ENCODE measurements around the gene GADL1.

The GADL1 gene

DNA sequence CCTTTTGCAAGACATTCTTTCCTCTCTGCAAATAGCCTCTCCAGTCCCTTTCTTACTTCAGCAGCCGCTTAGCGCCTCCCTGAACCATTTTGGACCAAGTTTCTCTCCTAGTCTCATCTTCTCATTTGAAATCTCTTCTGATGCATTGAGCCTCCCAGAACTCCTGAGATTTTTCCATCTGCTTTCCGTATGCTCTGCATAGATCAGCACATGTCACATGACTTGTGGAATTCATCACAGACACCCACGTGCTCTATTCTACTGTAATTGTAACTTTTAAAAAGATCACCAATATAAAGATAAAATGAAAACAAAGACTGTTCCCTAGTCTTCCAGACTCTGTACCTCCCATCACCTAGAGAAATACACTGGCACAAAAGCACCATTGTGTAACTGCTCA lies 100.7 kb downstream of the GADL1 start:
- H3K9ac ChIP-seq (ENCODE audit: low read length): no peak overlapping the region
- H3K4me1 ChIP-seq (ENCODE audit: control insufficient read depth, insufficient read depth, low read depth, low read length): no peaks in the 10 kb centered on the region
- no peak overlapping the region for H2BK15ac ChIP-seq (ENCODE audit: low read depth, poor library complexity, severe bottlenecking)
- no peaks in the 10 kb centered on the region for H3K36me3 ChIP-seq (ENCODE audit: control insufficient read depth in 1 of 2, insufficient read depth in 2 of 2, low read depth in 1 of 2, low read length in 2 of 2)
- no peaks in the 10 kb centered on the region for H3K9me3 ChIP-seq (ENCODE audit: control insufficient read depth, low read length)
- no peak overlapping the region for H3K23ac ChIP-seq (ENCODE audit: low read length in 2 of 2)
- H2BK120ac ChIP-seq (ENCODE audit: low read depth, low read length): no peak overlapping the region
- no peak for DNase-seq
- H3K14ac ChIP-seq (ENCODE audit: low read length in 2 of 2): no peak overlapping the region
- H3K18ac ChIP-seq (ENCODE audit: low read depth in 1 of 2, low read length in 2 of 2): no peak overlapping the region
- H2BK5ac ChIP-seq (ENCODE audit: low read depth, low read length, poor library complexity, severe bottlenecking): no peak overlapping the region
- no peak overlapping the region for H2AFZ ChIP-seq (ENCODE audit: low read depth, low read length)
- H3K4me3 ChIP-seq (ENCODE audit: insufficient read depth in 1 of 2, low read depth in 1 of 2, low read length in 2 of 2): no peak overlapping the region
- no peaks in the 10 kb centered on the region for H3K27me3 ChIP-seq (ENCODE audit: control insufficient read depth in 1 of 2, insufficient read depth in 1 of 2, low read length in 2 of 2)
- H2BK12ac ChIP-seq (ENCODE audit: low read length in 2 of 2): no peak overlapping the region
- H3K4ac ChIP-seq (ENCODE audit: low read depth in 1 of 2, low read length in 2 of 2): no peak overlapping the region
- no peak overlapping the region for H4K91ac ChIP-seq (ENCODE audit: low read length)
- H4K8ac ChIP-seq (ENCODE audit: low read length): no peak overlapping the region
- H3K79me1 ChIP-seq (replicated peaks; ENCODE audit: low read length, poor library complexity, severe bottlenecking): no peaks in the 10 kb centered on the region
- 90% methylated on average over 4 of the region's 4 CpGs for WGBS
- no peak overlapping the region for H3K4me2 ChIP-seq (ENCODE audit: low read length, poor library complexity, severe bottlenecking)
- no peak overlapping the region for H2AK5ac ChIP-seq (ENCODE audit: low read length, severe bottlenecking)
- no peak overlapping the region for H3K27ac ChIP-seq (ENCODE audit: low read length, poor library complexity, severe bottlenecking)

DNA sequence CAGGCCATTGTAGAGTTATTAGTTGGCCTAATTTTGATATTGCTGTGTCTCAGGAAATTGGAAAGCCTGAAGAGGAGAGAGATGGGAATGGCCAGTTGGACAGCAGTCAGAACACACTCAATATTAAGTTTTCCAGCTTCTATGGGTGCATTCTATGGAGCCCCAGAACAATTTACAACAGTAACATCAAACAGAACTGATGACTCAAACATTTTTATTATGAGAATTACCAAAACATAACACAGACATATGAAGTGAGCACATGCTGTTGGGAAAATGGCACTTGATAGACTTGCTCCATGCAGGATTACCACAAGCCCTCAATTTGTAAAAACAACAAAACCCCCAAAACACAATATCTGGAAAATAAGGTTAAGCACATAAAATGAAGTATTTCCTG lies 104.3 kb downstream of the GADL1 start:
- no peak overlapping the region for H2AFZ ChIP-seq (ENCODE audit: low read depth, low read length)
- no peak overlapping the region for H2BK15ac ChIP-seq (ENCODE audit: low read depth, poor library complexity, severe bottlenecking)
- no peaks in the 10 kb centered on the region for H3K79me1 ChIP-seq (replicated peaks; ENCODE audit: low read length, poor library complexity, severe bottlenecking)
- no peaks in the 10 kb centered on the region for H3K4me1 ChIP-seq (ENCODE audit: control insufficient read depth, insufficient read depth, low read depth, low read length)
- no peaks in the 10 kb centered on the region for H3K36me3 ChIP-seq (ENCODE audit: control insufficient read depth in 1 of 2, insufficient read depth in 2 of 2, low read depth in 1 of 2, low read length in 2 of 2)
- no peak overlapping the region for H3K27ac ChIP-seq (ENCODE audit: low read length, poor library complexity, severe bottlenecking)
- no peak overlapping the region for H2BK5ac ChIP-seq (ENCODE audit: low read depth, low read length, poor library complexity, severe bottlenecking)
- H3K4ac ChIP-seq (ENCODE audit: low read depth in 1 of 2, low read length in 2 of 2): no peak overlapping the region
- no peak overlapping the region for H3K18ac ChIP-seq (ENCODE audit: low read depth in 1 of 2, low read length in 2 of 2)
- DNase-seq: no peak
- H3K9me3 ChIP-seq (ENCODE audit: control insufficient read depth, low read length): no peaks in the 10 kb centered on the region
- H2AK5ac ChIP-seq (ENCODE audit: low read length, severe bottlenecking): no peak overlapping the region
- no peak overlapping the region for H4K91ac ChIP-seq (ENCODE audit: low read length)
- H3K23ac ChIP-seq (ENCODE audit: low read length in 2 of 2): no peak overlapping the region
- H3K4me2 ChIP-seq (ENCODE audit: low read length, poor library complexity, severe bottlenecking): no peak overlapping the region
- H2BK12ac ChIP-seq (ENCODE audit: low read length in 2 of 2): no peak overlapping the region
- no peak overlapping the region for H3K14ac ChIP-seq (ENCODE audit: low read length in 2 of 2)
- H3K4me3 ChIP-seq (ENCODE audit: insufficient read depth in 1 of 2, low read depth in 1 of 2, low read length in 2 of 2): no peak overlapping the region
- H3K9ac ChIP-seq (ENCODE audit: low read length): no peak overlapping the region
- no peak overlapping the region for H4K8ac ChIP-seq (ENCODE audit: low read length)
- no peaks in the 10 kb centered on the region for H3K27me3 ChIP-seq (ENCODE audit: control insufficient read depth in 1 of 2, insufficient read depth in 1 of 2, low read length in 2 of 2)
- no peak overlapping the region for H2BK120ac ChIP-seq (ENCODE audit: low read depth, low read length)

DNA sequence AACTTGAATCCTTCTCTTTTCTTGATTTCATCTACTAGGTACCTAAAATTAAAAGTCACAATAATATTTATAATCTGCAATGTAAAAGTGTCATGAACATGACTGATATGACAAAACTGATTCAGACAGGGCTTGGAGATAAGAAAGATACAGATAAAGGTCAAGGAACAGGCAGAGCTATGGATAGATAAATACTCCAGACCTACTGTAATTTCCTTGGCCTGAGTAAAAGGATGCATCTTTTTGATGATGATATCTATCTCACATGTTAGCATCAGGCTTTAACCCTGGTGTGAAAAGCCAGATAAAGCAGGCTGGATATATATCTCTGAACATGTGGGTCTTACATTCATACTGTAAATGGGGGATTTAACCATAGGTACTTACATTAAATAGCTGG lies 108.1 kb downstream of the GADL1 start:
- no peak overlapping the region for H2AFZ ChIP-seq (ENCODE audit: low read depth, low read length)

DNA sequence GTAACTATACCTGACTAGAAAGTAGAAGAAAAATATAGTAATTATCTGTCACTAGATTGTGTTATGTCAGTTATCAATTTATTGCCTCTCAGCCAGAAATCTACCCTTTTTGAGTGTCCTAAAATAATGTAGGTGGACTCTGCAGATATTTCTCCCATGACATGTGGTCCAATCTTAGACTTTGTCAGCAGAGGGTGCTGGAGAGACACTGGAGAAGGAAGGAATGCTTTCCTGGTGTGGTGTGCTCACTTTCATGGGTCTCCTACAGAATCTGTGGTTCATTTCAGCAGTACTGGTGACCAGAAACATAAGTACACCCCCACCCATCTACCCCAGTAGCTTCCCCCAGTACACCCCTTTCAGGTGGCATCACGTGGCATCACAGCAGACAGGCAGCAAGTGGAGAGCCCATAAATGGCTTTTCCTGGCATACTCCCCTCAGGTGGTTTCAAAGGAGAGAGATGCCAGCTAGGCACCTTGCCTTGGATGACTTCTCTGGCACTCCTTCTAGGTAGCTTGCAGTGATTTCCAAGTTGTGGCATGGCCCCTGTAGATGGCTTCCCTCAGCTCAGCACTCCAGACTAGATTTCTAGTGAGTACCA lies 114.7 kb downstream of the GADL1 start:
- Histone ChIP-seq H2BK15ac (ENCODE audit: low read depth, poor library complexity, severe bottlenecking) (no peak overlapping the region), H3K27me3 (ENCODE audit: control insufficient read depth in 1 of 2, insufficient read depth in 1 of 2, low read length in 2 of 2) (peaks cover 0 to 4% of the 10 kb centered on the region in 2 experiments), H4K91ac (ENCODE audit: low read length) (peak overlapping the region; percentile 70), H3K18ac (ENCODE audit: low read depth in 1 of 2, low read length in 2 of 2) (no peak overlapping the region), H4K8ac (ENCODE audit: low read length) (no peak overlapping the region), H3K9ac (ENCODE audit: low read length) (no peak overlapping the region), H2BK12ac (ENCODE audit: low read length in 2 of 2) (no peak overlapping the region), H3K79me1 (replicated peaks; ENCODE audit: low read length, poor library complexity, severe bottlenecking) (no peaks in the 10 kb centered on the region), H2AK5ac (ENCODE audit: low read length, severe bottlenecking) (no peak overlapping the region), H3K4me1 (ENCODE audit: control insufficient read depth, insufficient read depth, low read depth, low read length) (no peaks in the 10 kb centered on the region), H2BK5ac (ENCODE audit: low read depth, low read length, poor library complexity, severe bottlenecking) (no peak overlapping the region), H3K4ac (ENCODE audit: low read depth in 1 of 2, low read length in 2 of 2) (no peak overlapping the region), H3K27ac (ENCODE audit: low read length, poor library complexity, severe bottlenecking) (no peak overlapping the region), H3K23ac (ENCODE audit: low read length in 2 of 2) (no peak overlapping the region), H2BK120ac (ENCODE audit: low read depth, low read length) (no peak overlapping the region), H3K4me2 (ENCODE audit: low read length, poor library complexity, severe bottlenecking) (no peak overlapping the region), H3K14ac (ENCODE audit: low read length in 2 of 2) (no peak overlapping the region), H3K4me3 (ENCODE audit: insufficient read depth in 1 of 2, low read depth in 1 of 2, low read length in 2 of 2) (no peak overlapping the region), H2AFZ (ENCODE audit: low read depth, low read length) (no peak overlapping the region), H3K9me3 (ENCODE audit: control insufficient read depth, low read length) (no peaks in the 10 kb centered on the region), H3K36me3 (ENCODE audit: control insufficient read depth in 1 of 2, insufficient read depth in 2 of 2, low read depth in 1 of 2, low read length in 2 of 2) (no peaks in the 10 kb centered on the region)
- WGBS: 50% methylated on average over 1 of the region's 1 CpG
- DNase-seq: peak; percentile 45

More for the DNA sequence above, 108.1 kb downstream of the GADL1 start:
- no peak overlapping the region for H2BK120ac ChIP-seq (ENCODE audit: low read depth, low read length)
- no peaks in the 10 kb centered on the region for H3K36me3 ChIP-seq (ENCODE audit: control insufficient read depth in 1 of 2, insufficient read depth in 2 of 2, low read depth in 1 of 2, low read length in 2 of 2)
- peaks cover 0 to 4% of the 10 kb centered on the region in 2 experiments for H3K27me3 ChIP-seq (ENCODE audit: control insufficient read depth in 1 of 2, insufficient read depth in 1 of 2, low read length in 2 of 2)
- H2AK5ac ChIP-seq (ENCODE audit: low read length, severe bottlenecking): no peak overlapping the region
- no peak overlapping the region for H4K8ac ChIP-seq (ENCODE audit: low read length)
- no peak overlapping the region for H3K4me2 ChIP-seq (ENCODE audit: low read length, poor library complexity, severe bottlenecking)
- H3K79me1 ChIP-seq (replicated peaks; ENCODE audit: low read length, poor library complexity, severe bottlenecking): no peaks in the 10 kb centered on the region
- H3K4ac ChIP-seq (ENCODE audit: low read depth in 1 of 2, low read length in 2 of 2): no peak overlapping the region
- H2BK15ac ChIP-seq (ENCODE audit: low read depth, poor library complexity, severe bottlenecking): no peak overlapping the region
- no peak overlapping the region for H3K23ac ChIP-seq (ENCODE audit: low read length in 2 of 2)
- H3K14ac ChIP-seq (ENCODE audit: low read length in 2 of 2): no peak overlapping the region
- no peak overlapping the region for H3K9ac ChIP-seq (ENCODE audit: low read length)
- no peaks in the 10 kb centered on the region for H3K4me1 ChIP-seq (ENCODE audit: control insufficient read depth, insufficient read depth, low read depth, low read length)
- no peak for DNase-seq
- no peaks in the 10 kb centered on the region for H3K9me3 ChIP-seq (ENCODE audit: control insufficient read depth, low read length)
- H3K18ac ChIP-seq (ENCODE audit: low read depth in 1 of 2, low read length in 2 of 2): no peak overlapping the region
- no peak overlapping the region for H2BK5ac ChIP-seq (ENCODE audit: low read depth, low read length, poor library complexity, severe bottlenecking)
- H3K4me3 ChIP-seq (ENCODE audit: insufficient read depth in 1 of 2, low read depth in 1 of 2, low read length in 2 of 2): no peak overlapping the region
- no peak overlapping the region for H4K91ac ChIP-seq (ENCODE audit: low read length)
- no peak overlapping the region for H2BK12ac ChIP-seq (ENCODE audit: low read length in 2 of 2)
- H3K27ac ChIP-seq (ENCODE audit: low read length, poor library complexity, severe bottlenecking): no peak overlapping the region

All from mesenchymal stem cell (in vitro differentiated cells and primary cell).